HepG2 (cell line): ENCODE results near the gene TMEM255B. TPM values are rescaled to one million over a fixed set of nuclear protein-coding genes. Genes with fewer than 3 reads are reported as not detected.

Source experiments
- ATAC-seq: fragments of 200-7000 bp; cut with Tn5 transposase; 3 replicates; pipeline ENCODE4 v1.9.1; 2020; ENCODE audit warnings: mild to moderate bottlenecking, moderate library complexity
- BruUV-seq: library from RNA; stranded (reverse); fragments of 400-500 nt; replicated peaks from 2 replicates; lab custom pipeline; 2021; lab: Mats Ljungman, UMichigan
- CTCF ChIA-PET: fragments of 300-600 bp; formaldehyde crosslinking; extraction: SDS; loops from one replicate; lab custom pipeline; 2021; ENCODE audit warnings: low total read pairs, inconsistent platforms, low intra/inter-chr PET ratio; lab: Yijun Ruan, JAX
- POLR2A ChIA-PET: fragments of 350-600 bp; sonication (Branson Sonifier 250); formaldehyde crosslinking; loops from one replicate; lab custom pipeline; 2020; ENCODE audit warnings: antibody characterized with exemption, inconsistent platforms; lab: Yijun Ruan, JAX
- DNase-seq: peaks from one replicate; pipeline ENCODE4 v3.0.0-alpha.2; 2015; ENCODE audit warnings: low spot score
- FAIRE-seq: peaks from 3 replicates; lab custom pipeline; 2011; peaks lifted over from hg19 to GRCh38; lab: Jason Lieb, UNC
- H2AFZ ChIP-seq: one replicate; pipeline ENCODE4 v1.6.1; 2011; ENCODE audit warnings: low read length, inconsistent platforms
- H3K27ac ChIP-seq: fragments of 300-600 bp; 3 replicates; pipeline ENCODE4 v1.8.0; 2011; ENCODE audit warnings: mixed run types, mild to moderate bottlenecking, mixed read lengths, low read length, inconsistent platforms; ENCODE audit not compliant: insufficient read depth; ENCODE audit errors: extremely low read length
- H3K27me3 ChIP-seq, 2 experiments: fragments of 200-600 bp in 1 of 2; 2 replicates in 1 of 2; 3 replicates in 1 of 2; pipeline versions ENCODE4 v1.6.0 to v1.8.0; 2011; ENCODE audit warnings: low read length in 2 of 2, mild to moderate bottlenecking in 2 of 2, moderate library complexity in 2 of 2, inconsistent platforms in 1 of 2; ENCODE audit not compliant: insufficient read depth in 2 of 2, control insufficient read depth in 1 of 2
- H3K36me3 ChIP-seq, 2 experiments: fragments of 200-600 bp in 1 of 2; replicated peaks in 1 of 2; 2 replicates in 1 of 2; 3 replicates in 1 of 2; pipeline versions ENCODE4 v1.5.1 to v1.8.0; 2011; ENCODE audit warnings: low read length in 2 of 2, inconsistent platforms in 1 of 2; ENCODE audit not compliant: insufficient read depth in 2 of 2, control insufficient read depth in 1 of 2
- H3K4me1 ChIP-seq: 2 replicates; pipeline ENCODE4 v1.5.1; 2012; ENCODE audit warnings: low read length, inconsistent platforms; ENCODE audit not compliant: insufficient read depth
- H3K4me2 ChIP-seq: 2 replicates; pipeline ENCODE4 v1.6.0; 2011; ENCODE audit warnings: low read depth, low read length, inconsistent platforms
- H3K4me3 ChIP-seq, 3 experiments: fragments of 200-600 bp in 1 of 3; sonication (generic), shearing (Covaris generic) in 1 of 3; replicated peaks in 1 of 3; 2 replicates each; pipeline ENCODE4 v1.5.1; 2011 to 2016; ENCODE audit warnings: low read length in 3 of 3, inconsistent platforms in 2 of 3, low read depth in 2 of 3, mild to moderate bottlenecking in 2 of 3, control low read depth in 1 of 3, mixed read lengths in 1 of 3; ENCODE audit not compliant: insufficient read depth in 1 of 3
- H3K79me2 ChIP-seq: one replicate; pipeline ENCODE4 v1.6.1; 2011; ENCODE audit warnings: low read length, inconsistent platforms; ENCODE audit not compliant: insufficient read depth
- H3K9ac ChIP-seq: 2 replicates; pipeline ENCODE4 v1.6.0; 2011; ENCODE audit warnings: mild to moderate bottlenecking, low read depth, low read length, inconsistent platforms; ENCODE audit not compliant: insufficient read depth
- H3K9me3 ChIP-seq: 2 replicates; pipeline ENCODE4 v1.5.1; 2012; ENCODE audit warnings: mild to moderate bottlenecking, low read length
- H4K20me1 ChIP-seq: 2 replicates; pipeline ENCODE4 v1.6.0; 2011; ENCODE audit warnings: inconsistent platforms, mild to moderate bottlenecking, low read length, moderate library complexity; ENCODE audit not compliant: insufficient read depth
- HNRNPLL ChIP-seq: fragments of 200-400 bp; formaldehyde crosslinking; IDR thresholded peaks from 2 replicates; pipeline ENCODE4 v1.6.1; 2017; ENCODE audit warnings: mild to moderate bottlenecking, low read depth, low read length; ENCODE audit not compliant: poor library complexity, severe bottlenecking
- RELA ChIP-seq: sonication (generic); formaldehyde crosslinking; IDR thresholded peaks from 2 replicates; pipeline ENCODE4 v1.4.0; 2020; ENCODE audit warnings: missing genetic modification reagents
- ZNF232 ChIP-seq: sonication (generic); formaldehyde crosslinking; IDR thresholded peaks from 2 replicates; pipeline ENCODE4 v1.4.0; 2020; ENCODE audit warnings: missing genetic modification reagents, borderline replicate concordance
- ZNF331 ChIP-seq: sonication (generic); formaldehyde crosslinking; IDR thresholded peaks from 2 replicates; pipeline ENCODE4 v1.4.0; 2020; ENCODE audit warnings: missing genetic modification reagents
- ZNF605 ChIP-seq: sonication (generic); formaldehyde crosslinking; IDR thresholded peaks from 2 replicates; pipeline ENCODE4 v1.8.0; 2022; ENCODE audit warnings: mild to moderate bottlenecking, missing genetic modification reagents
- ZNF839 ChIP-seq: sonication (generic); formaldehyde crosslinking; IDR thresholded peaks from 2 replicates; pipeline ENCODE4 v1.4.0; 2020; ENCODE audit warnings: missing genetic modification reagents, mild to moderate bottlenecking, borderline replicate concordance
- WGBS: methylation state at CpG from one replicate; pipeline ENCODE4 v1.1.6; 2017; ENCODE audit warnings: low lambda C conversion rate; 5-methylcytosine and 5-hydroxymethylcytosine counted together
- in situ Hi-C: cut with HindIII; loops from 2 replicates; pipeline ENCODE4 v1.10.0; 2017; ENCODE audit warnings: low pct_unique_long_range_greater_than_20kb; ENCODE audit not compliant: extremely low pct_ligation_motif_present
- intact Hi-C: fragments of 100-400 bp; cut with micrococcal nuclease; formaldehyde crosslinking; loops from one replicate; pipeline ENCODE4 v1.10.0; 2022; ENCODE audit not compliant: unreplicated experiment
- polyA plus RNA-seq, 8 experiments: library from polyadenylated mRNA; depleted of rRNA in 3 of 8; stranded (reverse) in 7 of 8; unstranded in 1 of 8; fragments of >200 nt; fragmentation: Illumina TruSeq in 4 of 8; extraction: Trizol in 4 of 8; gene quantifications; 2 replicates each; pipeline versions ENCODE4 v1.2.1 to v1.2.3, GENCODE V29; 2011 to 2016; ENCODE audit warnings: low read depth in 4 of 8, missing spikeins in 1 of 8, mixed read lengths in 1 of 8; ENCODE audit not compliant: insufficient read depth in 1 of 8
- total RNA-seq, 5 experiments: library from RNA; depleted of rRNA; stranded (reverse); fragments of >200 nt; fragmentation: Illumina TruSeq; extraction: Trizol; gene quantifications; 2 replicates each; pipeline ENCODE4 v1.2.3, GENCODE V29; 2016; ENCODE audit warnings: low read depth in 1 of 5
- TF ChIP-seq, protein P1 (sequence below): sonication (generic); formaldehyde crosslinking; IDR thresholded peaks from 2 replicates; pipeline ENCODE4 v1.9.0; 2022; ENCODE audit warnings: low read depth, missing genetic modification reagents

TMEM255B gene
- total and polyA plus RNA-seq, 2 of the 13 experiments (the other 11 are each of a cell fraction or from before 2014, with no cell fraction given), result not detected

DNA sequence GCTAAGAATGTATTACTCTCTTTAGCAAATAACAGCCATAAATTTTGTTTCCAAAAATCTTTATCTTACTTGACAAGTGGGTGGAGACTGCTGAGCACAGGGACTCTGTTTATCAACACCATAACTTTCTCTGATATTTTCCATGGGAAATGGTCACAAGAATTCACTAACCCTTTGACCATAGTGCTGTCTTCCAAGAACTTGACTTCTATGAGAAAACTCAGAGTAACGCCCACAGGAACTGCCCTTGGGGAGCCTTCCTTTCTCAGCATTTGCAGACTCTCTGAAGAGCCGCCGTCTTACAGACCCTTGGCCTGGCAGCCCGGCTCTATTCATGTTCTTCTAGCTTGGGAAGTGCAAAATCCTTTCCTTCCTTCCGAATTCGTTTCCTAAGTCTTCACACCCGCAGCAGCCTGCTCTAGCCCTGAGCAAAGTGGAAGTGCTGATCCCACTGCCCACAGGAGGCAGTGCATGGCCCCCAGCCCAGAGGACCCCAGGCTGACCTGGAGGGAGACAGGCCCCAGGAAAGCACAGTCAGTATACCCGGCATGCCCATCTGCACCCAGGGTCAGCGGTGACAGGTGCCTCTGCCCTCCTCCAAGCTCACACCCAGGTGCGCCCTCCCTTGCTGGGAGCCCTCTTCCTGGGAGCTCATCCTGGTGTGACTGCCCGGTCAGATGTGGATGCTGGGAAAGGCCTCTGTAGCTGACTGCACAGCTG, 94.7 kb downstream of the TMEM255B start:
- FAIRE-seq, result no peak
- Histone ChIP-seq H3K27ac (no peak overlapping the region), H3K9ac (no peak overlapping the region), H3K4me2 (no peak overlapping the region)
- no peak for DNase-seq
- POLR2A ChIA-PET, result no interaction called here
- TF ChIP-seq HNRNPLL, result no peak
- TF ChIP-seq ZNF331 (CRISPR knock-in tag), result no peak
- no peak for TF ChIP-seq ZNF839
- TF ChIP-seq, protein P1, sequence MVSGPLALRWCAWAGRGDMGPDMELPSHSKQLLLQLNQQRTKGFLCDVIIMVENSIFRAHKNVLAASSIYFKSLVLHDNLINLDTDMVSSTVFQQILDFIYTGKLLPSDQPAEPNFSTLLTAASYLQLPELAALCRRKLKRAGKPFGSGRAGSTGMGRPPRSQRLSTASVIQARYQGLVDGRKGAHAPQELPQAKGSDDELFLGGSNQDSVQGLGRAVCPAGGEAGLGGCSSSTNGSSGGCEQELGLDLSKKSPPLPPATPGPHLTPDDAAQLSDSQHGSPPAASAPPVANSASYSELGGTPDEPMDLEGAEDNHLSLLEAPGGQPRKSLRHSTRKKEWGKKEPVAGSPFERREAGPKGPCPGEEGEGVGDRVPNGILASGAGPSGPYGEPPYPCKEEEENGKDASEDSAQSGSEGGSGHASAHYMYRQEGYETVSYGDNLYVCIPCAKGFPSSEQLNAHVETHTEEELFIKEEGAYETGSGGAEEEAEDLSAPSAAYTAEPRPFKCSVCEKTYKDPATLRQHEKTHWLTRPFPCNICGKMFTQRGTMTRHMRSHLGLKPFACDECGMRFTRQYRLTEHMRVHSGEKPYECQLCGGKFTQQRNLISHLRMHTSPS (CRISPR knock-in tag), result no peak
- TF ChIP-seq RELA (CRISPR knock-in tag), result no peak
- TF ChIP-seq ZNF605, result no peak
- no peak for TF ChIP-seq ZNF232 (CRISPR knock-in tag)
- TF ChIP-seq, all 625 proteins: peak for 0
- CTCF ChIA-PET, result no interaction called here
- Histone ChIP-seq H2AFZ (no peak overlapping the region), H3K9me3 (no peaks in the 10 kb centered on the region), H3K4me1 (peaks cover 50% of the 10 kb centered on the region), H3K79me2 (no peaks in the 10 kb centered on the region), H3K4me3 (no peak overlapping the region), H3K36me3 (no peaks in the 10 kb centered on the region), H4K20me1 (no peaks in the 10 kb centered on the region), H3K27me3 (peaks cover 0 to 4% of the 10 kb centered on the region in 2 experiments; a peak in 1 of 5 replicates)
- no TSS peak for BruUV-seq
- in situ Hi-C loops, result no loop called here
- intact Hi-C loops, result no loop called here
- ATAC-seq, result no peak
- 43% methylated on average over 9 of the region's 11 CpGs for WGBS
